Peyer's patch (tissue), 4 donors: Measurements from ENCODE around the gene INPP4A.

ENCODE experiments used
- CTCF ChIP-seq, 6 experiments: fragments of 450-650 bp in 4 of 6; fragments of 200-600 bp in 2 of 6; sonication (generic) in 1 of 6; IDR thresholded peaks; one replicate each; pipeline ENCODE4 v1.5.1; 2017 to 2019; ENCODE audit warnings: antibody characterized with exemption in 6 of 6, mild to moderate bottlenecking in 3 of 6, moderate library complexity in 1 of 6
- POLR2A ChIP-seq, 2 donors: fragments of 450-650 bp; IDR thresholded peaks; one replicate each; pipeline ENCODE4 v1.5.1; 2017; ENCODE audit warnings: antibody characterized with exemption in 2 of 2, mild to moderate bottlenecking in 2 of 2, moderate library complexity in 2 of 2

- TF ChIP-seq CTCF (IDR thresholded peaks at IDR 0.05) (peak in 2 of 6 experiments; percentile 6 to 8), POLR2A (IDR thresholded peaks at IDR 0.05) (no peak)
Observed at GRCh38 chr2:98615481-98615880, 170.8 kb downstream of the INPP4A start.
